ENCODE data around the gene GSDME.

GRCh38 chr7:24690251-24690650, 67.0 kb downstream of the GSDME start:
- TF ChIP-seq POLR2A (IDR thresholded peaks at IDR 0.05), result no peak
- TF ChIP-seq CTCF (IDR thresholded peaks at IDR 0.05), result no peak
